Activated naive CD4-positive, alpha-beta T cell treated with anti-CD3 and anti-CD28 coated beads, Interleukin-2, amount 50 U/mL, for 72 hours (primary cell): ENCODE data around the gene UNC5A. TPM values are rescaled to one million over a fixed set of nuclear protein-coding genes. Genes with fewer than 3 reads are reported as not detected.

Source experiments
- ATAC-seq, 2 donors: fragments of 150-1000 bp; cut with Tn5 transposase; 2 replicates each; pipeline ENCODE4 v1.10.0; 2021; ENCODE audit warnings: mild to moderate bottlenecking in 2 of 2, moderate library complexity in 2 of 2
- DNase-seq, 2 donors: peaks; one replicate each; pipeline ENCODE4 v3.0.0; 2021 to 2022; ENCODE audit warnings: low spot score in 2 of 2
- H3K27ac Mint-ChIP-seq, 2 donors: one replicate each; pipeline ENCODE4 v1.8.0; 2022; ENCODE audit warnings: mild to moderate bottlenecking in 2 of 2, mixed read lengths in 2 of 2
- H3K36me3 Mint-ChIP-seq, 2 donors: one replicate each; pipeline ENCODE4 v1.8.0; 2022; ENCODE audit warnings: mixed read lengths in 2 of 2
- H3K9me3 Mint-ChIP-seq, 2 donors: one replicate each; pipeline ENCODE4 v1.8.0; 2022; ENCODE audit warnings: mixed read lengths in 2 of 2
- total RNA-seq, 2 donors: library from RNA; stranded (reverse); gene quantifications; one replicate each; pipeline ENCODE4 v1.2.3, GENCODE V29; 2022

Gene UNC5A
- under 1 TPM in 1 of 2 donors, not detected in 1; 0.08 TPM for total RNA-seq

DNA sequence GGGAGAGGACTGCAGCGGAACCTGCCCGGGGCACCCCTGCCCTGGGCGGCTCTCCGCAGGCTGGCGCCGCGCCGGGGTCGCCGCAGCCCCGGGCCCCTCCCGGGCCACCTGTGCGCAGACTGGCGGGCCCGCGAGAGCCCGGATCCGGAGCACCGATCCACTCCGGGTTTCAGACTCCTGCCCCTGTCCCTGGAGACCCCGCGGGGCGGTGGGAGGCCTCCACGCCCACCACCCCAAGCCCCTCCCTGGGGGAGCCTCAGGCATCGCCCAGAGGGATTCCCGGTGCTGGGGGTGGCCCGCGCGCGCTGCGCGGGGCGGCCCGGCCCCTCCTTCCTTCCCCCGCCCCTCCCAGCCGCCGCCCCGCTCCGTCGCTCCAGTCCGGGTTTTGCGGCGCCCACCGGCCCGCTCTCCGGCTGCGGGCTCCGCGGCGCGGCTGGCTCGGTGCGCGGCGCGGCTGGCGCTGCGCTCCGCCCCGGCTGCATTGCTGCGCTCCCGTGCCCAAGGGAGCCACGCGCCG, at the start of gene UNC5A:
Gene UNC5A (plus strand): TSS at position 479 of the 517 bp plus-strand sequence. CDS start 192 bp downstream, outside the sequence.
- H3K9me3 Mint-ChIP-seq, result no peaks in the 10 kb centered on the region
- H3K27ac Mint-ChIP-seq, result no peak within 1 kb of the TSS
- no peaks in the 10 kb centered on the region for H3K36me3 Mint-ChIP-seq
- peak in 1 of 2 donors; percentile 82 for DNase-seq
- ATAC-seq, result peak; percentile 11 to 79

DNA sequence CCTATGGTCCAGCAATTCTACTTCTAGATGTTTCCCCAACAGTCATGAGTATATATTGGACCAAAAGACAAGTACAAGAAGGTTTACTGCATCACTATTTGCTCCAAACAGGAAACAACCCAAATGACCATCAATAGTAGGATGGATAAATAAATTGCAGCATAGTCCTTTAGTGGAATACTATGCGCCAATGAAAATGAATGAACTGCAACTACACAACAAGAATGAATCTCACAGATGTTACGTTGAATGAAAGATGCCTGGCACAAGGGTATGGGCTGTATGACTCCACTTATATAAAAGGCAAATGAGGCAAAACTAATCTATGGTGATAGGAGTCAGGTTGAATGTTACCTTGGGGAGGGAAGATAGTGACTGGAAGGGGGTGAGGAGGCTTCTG, 48.6 kb upstream of the UNC5A start:
- DNase-seq (no peak), ATAC-seq (no peak)
- Mint-ChIP-seq H3K36me3 (peaks cover 7 to 11% of the 10 kb centered on the region in 2 donors), H3K27ac (no peak overlapping the region), H3K9me3 (peaks cover 11 to 15% of the 10 kb centered on the region in 2 donors)

DNA sequence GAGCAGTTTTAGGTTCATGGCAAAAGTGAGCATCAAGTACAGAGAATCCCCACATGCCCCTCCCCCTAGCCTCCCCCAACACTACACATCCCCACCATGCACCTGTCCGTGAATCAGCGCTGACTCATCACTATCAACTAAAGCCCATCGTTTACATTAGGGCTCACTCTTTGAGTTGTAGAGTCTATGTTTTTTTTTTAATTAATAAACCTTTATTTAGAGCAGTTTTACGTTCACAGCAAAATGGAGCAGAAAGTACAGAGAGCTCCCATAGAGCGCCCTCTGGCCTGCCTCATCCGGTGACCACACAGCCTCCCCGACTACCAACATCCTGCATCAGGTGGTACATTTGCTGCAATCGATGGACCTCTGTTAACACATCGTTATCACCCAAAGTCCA, 47.9 kb upstream of the UNC5A start:
- H3K9me3 Mint-ChIP-seq, result peaks cover 11 to 15% of the 10 kb centered on the region in 2 donors
- no peak overlapping the region for H3K27ac Mint-ChIP-seq
- peaks cover 7 to 11% of the 10 kb centered on the region in 2 donors for H3K36me3 Mint-ChIP-seq
- ATAC-seq, result no peak
- peak in 1 of 2 donors; percentile 3 for DNase-seq

DNA sequence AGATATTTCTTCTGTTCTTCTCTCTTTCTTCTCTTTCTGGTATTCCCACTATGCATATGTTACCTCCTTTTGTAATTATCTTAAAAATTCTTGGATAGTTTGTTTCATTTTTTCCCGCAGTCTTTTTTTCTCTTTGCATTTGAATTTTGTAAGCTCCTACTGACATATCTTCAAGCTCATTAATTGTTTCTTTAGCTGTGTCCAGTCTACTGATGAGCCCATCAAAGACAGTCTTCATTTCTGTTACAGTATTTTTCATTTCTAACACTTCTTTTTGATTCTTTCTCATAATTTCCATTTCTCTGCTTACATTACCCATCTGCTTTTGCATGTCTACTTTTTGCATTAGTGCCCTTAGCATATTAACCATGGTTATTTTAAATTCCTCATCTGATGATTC, 44.7 kb upstream of the UNC5A start:
- peaks cover 7 to 11% of the 10 kb centered on the region in 2 donors for H3K36me3 Mint-ChIP-seq
- peaks cover 11 to 15% of the 10 kb centered on the region in 2 donors for H3K9me3 Mint-ChIP-seq
- H3K27ac Mint-ChIP-seq, result no peak overlapping the region
- ATAC-seq (no peak), DNase-seq (no peak)

DNA sequence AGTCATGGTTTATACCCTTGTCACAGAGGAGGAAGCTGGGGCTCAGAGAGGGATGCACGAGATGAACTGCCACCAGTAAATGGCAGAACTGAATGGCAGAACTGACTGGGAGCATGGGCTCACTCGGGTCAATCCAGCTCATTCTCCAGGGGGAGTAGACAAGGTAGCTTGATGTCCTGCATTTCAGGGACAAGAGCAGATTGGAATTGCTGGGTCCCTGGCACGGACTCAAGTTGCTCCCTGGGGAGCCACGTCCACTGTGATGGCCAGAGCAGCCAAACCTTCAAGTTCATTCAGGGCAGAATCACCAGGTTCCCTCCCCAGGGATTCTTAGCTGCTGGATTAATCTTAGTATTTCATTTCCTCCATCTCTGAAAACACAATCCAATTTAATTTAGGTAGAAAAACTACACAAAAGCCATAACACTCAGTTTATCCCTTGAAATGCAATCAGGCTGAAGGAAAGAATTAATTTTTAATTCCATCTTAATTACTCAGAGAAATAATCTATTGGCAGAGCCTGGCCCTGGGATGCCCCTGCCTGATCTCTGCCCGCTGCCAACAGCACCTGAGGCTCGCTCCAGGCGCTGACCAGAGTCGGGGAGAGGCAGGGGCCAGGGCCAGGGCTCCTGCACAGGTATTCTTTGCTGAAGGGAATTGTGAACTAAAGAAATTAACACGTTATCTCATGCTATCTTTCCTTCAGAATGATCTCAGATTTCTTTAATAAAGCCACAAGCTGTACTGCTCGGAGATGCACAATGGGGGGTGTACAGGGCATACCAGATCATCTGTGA, 42.0 kb upstream of the UNC5A start:
- Mint-ChIP-seq H3K9me3 (peaks cover 11 to 14% of the 10 kb centered on the region in 2 donors), H3K36me3 (peaks cover 7 to 9% of the 10 kb centered on the region in 2 donors), H3K27ac (no peak overlapping the region)
- peak in 1 of 2 donors; percentile 9 for DNase-seq
- no peak for ATAC-seq

DNA sequence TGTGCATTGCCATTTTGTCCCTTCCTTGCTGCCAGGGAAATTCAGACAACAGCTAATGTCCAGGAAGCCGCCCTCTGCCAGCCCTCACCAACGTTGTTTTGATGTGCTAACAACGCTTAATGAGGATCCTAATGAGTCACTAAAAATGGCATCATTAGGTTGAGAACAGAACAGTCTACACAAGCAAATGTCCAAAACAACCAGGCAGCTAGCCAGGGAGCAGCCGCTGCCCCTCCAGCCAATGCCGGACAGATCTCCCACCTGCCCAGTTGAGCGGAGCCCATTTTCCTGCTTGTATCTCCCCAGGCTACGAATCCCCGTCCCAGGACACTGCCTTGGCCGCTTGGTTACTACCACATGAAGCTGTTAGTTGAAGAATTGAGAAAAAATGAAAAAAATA, 40.4 kb upstream of the UNC5A start:
- Mint-ChIP-seq H3K27ac (no peak overlapping the region), H3K36me3 (peaks cover 7% of the 10 kb centered on the region in 2 donors), H3K9me3 (peaks cover 7% of the 10 kb centered on the region in 2 donors)
- DNase-seq (peak in 1 of 2 donors; percentile 47), ATAC-seq (no peak)

DNA sequence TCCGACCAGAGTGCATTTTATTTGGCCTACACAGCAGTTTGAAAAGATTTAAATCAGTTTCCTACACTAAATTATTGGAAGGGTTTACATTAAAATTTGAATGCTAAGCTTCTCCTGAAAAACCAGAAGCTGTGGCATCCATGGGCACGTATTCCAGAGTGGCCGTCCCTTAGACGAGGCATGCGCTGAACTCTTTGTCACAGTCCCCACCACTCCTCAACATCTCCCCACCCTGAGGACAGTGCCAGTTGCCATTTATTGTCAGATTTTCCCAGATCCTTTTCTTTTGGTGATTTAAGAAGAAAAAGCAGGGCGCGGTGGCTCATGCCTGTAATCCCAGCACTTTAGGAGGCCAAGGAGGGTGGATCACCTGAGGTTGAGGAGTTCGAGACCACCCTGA, 39.9 kb upstream of the UNC5A start:
- H3K27ac Mint-ChIP-seq, result no peak overlapping the region
- peaks cover 6% of the 10 kb centered on the region in 2 donors for H3K9me3 Mint-ChIP-seq

DNA sequence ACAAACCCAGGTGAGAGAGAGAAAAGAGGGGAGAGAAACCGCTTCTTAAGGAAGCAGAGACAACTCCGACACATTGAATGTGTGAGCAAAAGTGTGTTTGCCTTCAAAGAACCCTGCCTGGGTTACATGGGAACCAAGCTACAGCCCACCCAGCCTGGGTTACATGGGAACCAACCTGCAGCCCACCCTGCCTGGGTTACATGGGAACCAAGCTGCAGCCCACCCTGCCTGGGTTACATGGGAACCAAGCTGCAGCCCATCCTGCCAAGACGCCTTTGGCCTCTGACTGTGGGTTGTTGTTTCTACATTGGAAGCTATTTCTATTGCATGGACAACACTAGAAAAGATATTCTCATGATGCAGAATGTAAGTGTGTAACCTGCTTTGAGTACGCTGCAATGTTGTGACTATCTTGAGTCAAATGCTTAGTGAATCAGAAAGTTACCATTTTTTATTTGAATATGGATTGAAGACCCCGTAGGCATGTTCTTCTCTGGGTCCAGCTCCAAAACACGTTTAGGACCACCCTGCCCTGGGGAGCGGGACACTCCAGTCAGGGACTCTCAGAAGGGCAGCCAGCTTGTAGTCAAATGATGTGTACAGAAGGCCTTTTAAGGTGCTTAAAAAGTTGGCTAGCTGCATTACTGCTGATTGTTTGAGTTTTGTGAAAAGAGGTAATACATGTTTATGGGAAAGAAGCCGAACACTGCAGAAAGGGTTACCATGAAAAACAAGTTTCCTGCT, 39.1 kb upstream of the UNC5A start:
- DNase-seq (peak in 1 of 2 donors; percentile 6), ATAC-seq (no peak)
- Mint-ChIP-seq H3K36me3 (no peaks in the 10 kb centered on the region), H3K9me3 (no peaks in the 10 kb centered on the region), H3K27ac (no peak overlapping the region)

More for the DNA sequence above, 39.9 kb upstream of the UNC5A start:
- no peak for ATAC-seq
- peak in 1 of 2 donors; percentile 30 for DNase-seq
- H3K36me3 Mint-ChIP-seq, result peaks cover 3 to 4% of the 10 kb centered on the region in 2 donors

DNA sequence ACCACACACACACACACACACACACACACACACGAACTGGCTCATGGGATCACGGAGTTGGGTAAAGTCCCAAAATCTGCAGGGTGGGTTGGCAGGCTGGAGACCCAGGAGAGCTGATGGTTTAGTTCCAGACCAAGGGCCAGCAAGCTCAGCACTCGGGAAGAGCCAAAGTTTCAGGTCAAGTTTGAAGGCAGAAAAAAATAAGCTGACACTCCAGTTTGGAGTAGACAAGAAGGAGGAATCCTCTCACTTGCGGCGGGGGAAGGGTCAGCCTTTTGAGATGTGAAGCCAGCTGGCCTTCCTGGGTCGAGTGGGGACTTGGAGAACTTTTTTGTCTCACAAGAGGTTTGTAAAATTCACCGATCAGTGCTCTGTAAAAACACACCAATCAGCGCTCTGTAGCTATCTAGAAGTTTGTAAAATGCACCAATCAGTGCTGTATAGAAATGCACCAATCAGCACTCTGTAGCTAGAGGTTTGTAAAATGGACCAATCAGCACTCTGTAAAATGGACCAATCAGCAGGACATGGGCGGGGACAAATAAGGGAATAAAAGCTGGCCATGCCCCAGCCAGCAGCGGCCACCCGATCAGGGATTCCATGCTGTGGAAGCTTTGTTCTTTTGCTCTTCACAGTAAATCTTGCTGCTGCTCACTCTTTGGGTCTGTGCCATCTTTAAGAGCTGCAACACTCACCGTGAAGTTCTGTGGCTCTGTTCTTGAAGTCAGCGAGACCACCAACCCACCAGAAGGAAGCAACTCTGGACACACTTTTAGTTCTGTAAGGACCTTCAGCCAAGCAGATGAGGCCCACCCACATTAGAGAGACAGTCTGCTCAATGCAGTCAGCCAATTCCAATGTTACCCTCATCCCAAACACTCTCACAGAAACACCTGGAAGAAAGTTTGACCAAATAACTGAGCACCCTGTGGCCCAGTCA, 37.8 kb upstream of the UNC5A start:
- ATAC-seq (no peak), DNase-seq (peak in 1 of 2 donors; percentile 23)
- Mint-ChIP-seq H3K36me3 (no peaks in the 10 kb centered on the region), H3K9me3 (no peaks in the 10 kb centered on the region), H3K27ac (no peak overlapping the region)

DNA sequence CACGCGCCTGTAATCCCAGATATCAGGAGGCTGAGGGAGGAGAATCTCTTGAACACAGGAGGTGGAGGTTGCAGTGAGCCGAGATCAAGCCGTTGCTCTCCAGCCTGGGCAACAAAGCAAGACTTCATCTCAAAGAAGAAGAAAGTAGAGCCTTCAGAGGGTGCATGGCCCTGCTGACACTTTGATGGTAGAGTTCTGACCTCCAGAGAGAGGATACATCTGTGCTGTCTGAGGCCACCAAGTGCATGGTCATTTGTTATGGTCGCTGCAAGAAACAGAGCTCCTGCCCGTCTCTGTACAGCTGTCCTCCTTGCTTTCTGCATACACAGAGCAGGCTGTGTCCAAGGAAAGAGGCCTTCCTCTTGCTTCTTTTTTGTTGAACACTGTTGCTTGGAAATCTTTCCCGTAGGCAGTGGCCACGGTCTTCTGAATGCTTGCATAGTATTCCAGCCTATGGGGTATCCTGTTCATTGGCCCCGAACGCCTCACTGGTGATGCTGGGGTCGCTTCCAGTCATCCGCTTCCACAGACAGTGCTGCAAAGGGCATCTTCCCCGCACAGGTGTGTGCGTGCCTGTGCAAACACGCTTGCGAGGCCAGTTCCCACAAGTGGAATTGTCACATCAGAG, 36.8 kb upstream of the UNC5A start:
- no peaks in the 10 kb centered on the region for H3K9me3 Mint-ChIP-seq
- DNase-seq (peak in 1 of 2 donors; percentile 13), ATAC-seq (no peak)
- no peaks in the 10 kb centered on the region for H3K36me3 Mint-ChIP-seq
- H3K27ac Mint-ChIP-seq, result no peak overlapping the region

DNA sequence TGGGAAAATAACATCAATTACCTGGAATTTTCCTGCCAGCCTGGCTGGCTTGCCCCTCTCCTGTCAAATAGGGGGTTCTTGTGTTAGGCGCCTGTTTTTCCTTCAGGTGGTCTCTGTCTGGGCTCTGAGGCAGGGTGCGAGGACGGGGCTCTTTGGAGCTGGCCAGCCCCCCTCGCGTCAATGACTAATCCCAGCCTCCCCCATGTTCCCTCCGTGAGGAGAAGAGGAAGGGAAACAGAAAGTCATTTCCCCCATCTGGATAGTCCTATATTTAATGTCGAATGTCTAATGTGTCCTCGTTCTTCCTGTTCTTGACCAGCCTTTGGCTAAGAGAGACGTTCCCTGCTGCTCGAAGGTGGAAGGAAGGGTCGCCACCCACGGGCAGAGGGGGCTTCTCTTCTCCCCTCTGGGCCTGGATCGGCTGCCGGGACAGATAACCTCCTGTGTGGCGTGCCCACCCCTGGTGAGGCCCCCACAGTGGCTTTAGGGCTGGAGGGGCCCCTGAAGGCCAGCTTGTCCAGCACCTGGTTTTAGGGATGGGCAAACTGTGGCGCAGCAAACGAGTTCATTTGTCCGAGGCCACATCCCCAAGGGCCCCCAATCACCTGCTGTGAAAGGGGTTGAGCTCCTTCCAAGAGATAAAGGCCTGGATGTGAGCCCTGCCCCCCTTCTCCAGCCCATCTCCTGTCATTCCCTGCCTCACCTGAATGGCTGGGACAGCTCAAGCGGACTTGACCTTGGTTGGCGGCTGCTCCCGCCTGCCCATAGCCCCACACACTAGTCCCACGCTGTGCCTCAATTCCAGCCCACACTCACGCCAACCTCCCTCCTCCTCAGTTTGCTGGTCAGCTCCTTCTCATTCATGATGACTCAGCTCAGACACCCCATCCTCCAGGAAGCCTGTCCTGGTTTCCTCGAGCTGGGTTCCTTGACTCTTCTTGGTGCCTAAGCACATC, 35.9 kb upstream of the UNC5A start:
- no peaks in the 10 kb centered on the region for H3K36me3 Mint-ChIP-seq
- ATAC-seq, result no peak
- H3K27ac Mint-ChIP-seq, result no peak overlapping the region
- peak in 1 of 2 donors; percentile 30 for DNase-seq
- H3K9me3 Mint-ChIP-seq, result no peaks in the 10 kb centered on the region

DNA sequence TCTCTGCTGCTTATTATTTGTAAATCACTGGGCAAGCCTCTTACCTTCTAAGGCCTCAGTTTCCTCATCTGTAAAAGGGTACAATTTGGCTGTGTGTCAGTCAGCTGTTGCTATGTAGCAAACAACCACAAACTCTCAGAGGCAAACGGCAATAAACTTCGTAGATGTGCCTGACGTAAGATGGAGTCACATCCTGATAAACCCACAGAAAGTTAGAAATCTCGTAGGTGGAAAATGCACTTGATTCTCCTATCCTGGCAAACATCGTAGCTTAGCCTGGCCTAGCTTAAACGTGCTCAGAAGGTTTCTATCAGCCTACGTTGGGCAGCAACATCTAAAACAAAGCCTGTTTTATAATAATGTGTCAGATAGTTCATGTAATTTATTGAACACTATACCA, 35.0 kb upstream of the UNC5A start:
- H3K36me3 Mint-ChIP-seq, result no peaks in the 10 kb centered on the region
- H3K9me3 Mint-ChIP-seq, result no peaks in the 10 kb centered on the region
- DNase-seq (no peak), ATAC-seq (no peak)
- no peak overlapping the region for H3K27ac Mint-ChIP-seq

DNA sequence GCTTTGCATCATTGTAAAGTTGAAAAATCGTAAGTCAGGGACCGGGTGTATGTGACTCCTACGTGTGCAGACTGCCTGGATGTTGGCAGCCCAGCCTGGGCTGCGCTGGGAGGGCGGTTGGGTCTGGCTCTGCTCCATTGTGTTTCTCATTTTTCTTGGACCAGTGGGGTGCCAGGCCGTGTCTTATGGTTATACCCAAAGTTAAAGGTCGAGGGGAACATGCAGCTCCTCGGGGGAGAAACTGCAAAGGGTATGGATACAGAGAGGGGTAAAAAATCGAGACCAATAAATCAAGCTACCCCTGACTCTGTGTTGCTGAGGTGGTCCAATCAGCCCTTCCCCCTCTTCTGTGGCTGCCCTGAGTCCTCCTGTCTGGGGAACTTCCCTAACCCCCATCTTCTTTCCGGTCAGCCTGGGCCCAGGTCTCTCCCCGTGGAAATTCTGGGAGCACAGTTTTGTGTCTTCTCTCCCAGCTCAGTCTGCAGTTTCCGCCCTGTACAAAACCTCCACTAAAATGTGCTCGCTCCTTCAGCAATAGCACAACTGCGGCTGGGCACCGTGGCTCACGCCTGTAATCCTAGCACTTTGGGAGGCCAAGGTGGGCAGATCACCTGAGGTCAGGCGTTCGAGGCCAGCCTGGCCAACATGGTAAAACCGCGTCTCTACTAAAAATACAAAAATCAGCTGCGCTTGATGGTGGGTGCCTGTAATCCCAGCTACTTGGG, 34.1 kb upstream of the UNC5A start:
- H3K27ac Mint-ChIP-seq, result no peak overlapping the region
- ATAC-seq, result no peak
- H3K9me3 Mint-ChIP-seq, result no peaks in the 10 kb centered on the region
- H3K36me3 Mint-ChIP-seq, result no peaks in the 10 kb centered on the region
- DNase-seq, result peak in 1 of 2 donors; percentile 37

DNA sequence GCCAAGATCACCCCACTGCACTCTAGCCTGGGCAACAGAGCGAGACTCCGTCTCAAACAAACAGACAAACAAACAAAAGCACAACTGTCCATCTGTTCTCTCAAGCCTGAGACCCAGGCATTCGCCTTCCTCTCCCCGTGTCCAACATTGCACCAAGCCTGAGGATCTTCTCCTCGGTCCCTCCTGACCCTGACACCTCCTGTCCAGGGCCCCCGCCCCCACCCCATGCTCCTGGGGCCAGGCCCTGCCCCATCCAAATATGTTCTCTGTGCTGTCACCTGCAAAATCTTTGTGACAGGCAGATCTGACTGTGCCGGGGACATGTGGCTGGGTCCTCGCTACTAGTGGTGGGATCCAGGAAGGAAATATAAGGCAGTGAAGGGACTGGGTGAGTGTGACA, 33.4 kb upstream of the UNC5A start:
- no peaks in the 10 kb centered on the region for H3K36me3 Mint-ChIP-seq
- ATAC-seq, result no peak
- H3K27ac Mint-ChIP-seq, result no peak overlapping the region
- DNase-seq, result peak in 1 of 2 donors; percentile 33
- no peaks in the 10 kb centered on the region for H3K9me3 Mint-ChIP-seq
